H9 (cell line): ENCODE measurements around the gene ANXA3. TPM values are rescaled to one million over a fixed set of nuclear protein-coding genes. Genes with fewer than 3 reads are reported as not detected.

Source experiments
- DNase-seq: peaks from one replicate; pipeline ENCODE4 v3.0.0-alpha.2; 2017
- H2AFZ ChIP-seq: one replicate; pipeline ENCODE4 v1.6.1; 2013; ENCODE audit warnings: mild to moderate bottlenecking, low read length, control low read depth, moderate library complexity
- H2AK5ac ChIP-seq: 2 replicates; pipeline ENCODE4 v1.6.1; 2013; ENCODE audit warnings: low read length, control low read depth, mixed read lengths; ENCODE audit not compliant: insufficient read length
- H2BK120ac ChIP-seq: one replicate; pipeline ENCODE4 v1.6.1; 2013; ENCODE audit warnings: low read depth, mild to moderate bottlenecking, low read length, control low read depth, inconsistent platforms; ENCODE audit not compliant: poor library complexity, severe bottlenecking
- H2BK12ac ChIP-seq: 2 replicates; pipeline ENCODE4 v1.6.1; 2013; ENCODE audit warnings: low read length, control low read depth, mixed read lengths, low read depth; ENCODE audit not compliant: insufficient read length
- H2BK15ac ChIP-seq: 2 replicates; pipeline ENCODE4 v1.6.1; 2013; ENCODE audit warnings: low read depth, low read length, control low read depth
- H2BK20ac ChIP-seq: one replicate; pipeline ENCODE4 v1.6.1; 2013; ENCODE audit warnings: low read depth, mild to moderate bottlenecking, low read length, control low read depth, inconsistent platforms; ENCODE audit not compliant: poor library complexity, severe bottlenecking
- H2BK5ac ChIP-seq: 2 replicates; pipeline ENCODE4 v1.6.1; 2013; ENCODE audit warnings: low read length, control low read depth, mixed read lengths; ENCODE audit not compliant: insufficient read length
- H3K14ac ChIP-seq: 2 replicates; pipeline ENCODE4 v1.6.1; 2013; ENCODE audit warnings: low read length, control low read depth; ENCODE audit not compliant: insufficient read depth
- H3K18ac ChIP-seq: 2 replicates; pipeline ENCODE4 v1.6.1; 2013; ENCODE audit warnings: low read depth, mild to moderate bottlenecking, mixed read lengths, low read length, control low read depth; ENCODE audit not compliant: insufficient read length
- H3K23ac ChIP-seq: 2 replicates; pipeline ENCODE4 v1.6.1; 2013; ENCODE audit warnings: low read length, control low read depth, mixed read lengths, low read depth; ENCODE audit not compliant: insufficient read length
- H3K23me2 ChIP-seq: 2 replicates; pipeline ENCODE4 v1.6.1; 2013; ENCODE audit warnings: low read depth, mild to moderate bottlenecking, mixed read lengths, low read length, control low read depth; ENCODE audit not compliant: insufficient read length, poor library complexity, severe bottlenecking
- H3K27ac ChIP-seq: 2 replicates; pipeline ENCODE4 v1.5.1; 2013; ENCODE audit warnings: low read length, control low read depth, mixed read lengths, low read depth; ENCODE audit not compliant: insufficient read length
- H3K27me3 ChIP-seq: 2 replicates; pipeline ENCODE4 v1.6.1; 2013; ENCODE audit warnings: low read length, control low read depth, inconsistent platforms; ENCODE audit not compliant: insufficient read depth
- H3K4ac ChIP-seq: 2 replicates; pipeline ENCODE4 v1.6.1; 2013; ENCODE audit warnings: low read depth, mild to moderate bottlenecking, control low read depth, inconsistent platforms, low read length, moderate library complexity
- H3K4me1 ChIP-seq: 2 replicates; pipeline ENCODE4 v1.6.1; 2013; ENCODE audit warnings: low read length, control low read depth, inconsistent platforms; ENCODE audit not compliant: insufficient read depth
- H3K4me2 ChIP-seq: 2 replicates; pipeline ENCODE4 v1.6.1; 2013; ENCODE audit warnings: low read length, control low read depth, mixed read lengths; ENCODE audit not compliant: insufficient read length, insufficient read depth
- H3K56ac ChIP-seq: 2 replicates; pipeline ENCODE4 v1.6.1; 2013; ENCODE audit warnings: low read depth, mild to moderate bottlenecking, mixed read lengths, low read length, control low read depth; ENCODE audit not compliant: insufficient read length
- H3K79me1 ChIP-seq: 2 replicates; pipeline ENCODE4 v1.6.1; 2013; ENCODE audit warnings: low read depth, mild to moderate bottlenecking, moderate library complexity, low read length, control low read depth, inconsistent platforms; ENCODE audit not compliant: insufficient read depth, poor library complexity, severe bottlenecking
- H3K79me2 ChIP-seq: 2 replicates; pipeline ENCODE4 v1.6.1; 2013; ENCODE audit warnings: low read length, control low read depth, inconsistent platforms; ENCODE audit not compliant: insufficient read depth
- H3K9ac ChIP-seq: 2 replicates; pipeline ENCODE4 v1.6.1; 2013; ENCODE audit warnings: low read length, control low read depth, mixed read lengths; ENCODE audit not compliant: insufficient read length; ENCODE audit errors: extremely low read depth
- H3K9me3 ChIP-seq: one replicate; pipeline ENCODE4 v1.6.1; 2013; ENCODE audit warnings: low read depth, low read length, inconsistent platforms; ENCODE audit not compliant: control insufficient read depth
- H3T11ph ChIP-seq: one replicate; pipeline ENCODE4 v1.6.1; 2013; ENCODE audit warnings: mild to moderate bottlenecking, low read length, control low read depth, inconsistent platforms
- H4K20me1 ChIP-seq: one replicate; pipeline ENCODE4 v1.6.1; 2013; ENCODE audit not compliant: control insufficient read depth, insufficient read length, insufficient read depth
- H4K5ac ChIP-seq: 2 replicates; pipeline ENCODE4 v1.6.1; 2013; ENCODE audit warnings: low read depth, mild to moderate bottlenecking, mixed read lengths, low read length, control low read depth; ENCODE audit not compliant: insufficient read length
- H4K8ac ChIP-seq: replicated peaks from 2 replicates; pipeline ENCODE4 v1.6.1; 2013; ENCODE audit warnings: low read length, control low read depth, mixed read lengths, low read depth; ENCODE audit not compliant: insufficient read length
- H4K91ac ChIP-seq: 2 replicates; pipeline ENCODE4 v1.6.1; 2013; ENCODE audit warnings: low read depth, mild to moderate bottlenecking, moderate library complexity, mixed read lengths, low read length, control low read depth; ENCODE audit not compliant: insufficient read length
- H3K27ac Mint-ChIP-seq, 3 experiments: 2 replicates in 2 of 3; 3 replicates in 1 of 3; pipeline ENCODE4 v1.8.0; 2020 to 2021; ENCODE audit warnings: mixed read lengths in 3 of 3, mild to moderate bottlenecking in 1 of 3, moderate library complexity in 1 of 3
- H3K27me3 Mint-ChIP-seq: 2 replicates; pipeline ENCODE4 v1.8.0; 2021; ENCODE audit warnings: low read depth, mild to moderate bottlenecking, moderate library complexity, mixed read lengths
- H3K36me3 Mint-ChIP-seq, 3 experiments: 2 replicates in 2 of 3; 3 replicates in 1 of 3; pipeline ENCODE4 v1.8.0; 2020 to 2021; ENCODE audit warnings: low read depth in 3 of 3, mixed read lengths in 3 of 3; ENCODE audit not compliant: insufficient read depth in 1 of 3
- H3K4me1 Mint-ChIP-seq, 2 experiments: 2 replicates each; pipeline ENCODE4 v1.8.0; 2020; ENCODE audit warnings: mixed read lengths in 2 of 2
- H3K4me3 Mint-ChIP-seq, 2 experiments: 2 replicates in 1 of 2; 3 replicates in 1 of 2; pipeline ENCODE4 v1.8.0; 2020 to 2021; ENCODE audit warnings: mild to moderate bottlenecking in 2 of 2, mixed read lengths in 2 of 2, moderate library complexity in 1 of 2
- H3K9me3 Mint-ChIP-seq, 2 experiments: 2 replicates in 1 of 2; 3 replicates in 1 of 2; pipeline ENCODE4 v1.8.0; 2020; ENCODE audit warnings: mild to moderate bottlenecking in 2 of 2, mixed read lengths in 2 of 2, moderate library complexity in 1 of 2
- WGBS: extraction: QIAGEN DNeasy Blood & Tissue Kit; methylation state at CpG from one replicate; pipeline ENCODE4 v1.1.7; 2013; ENCODE audit warnings: missing lambda C conversion rate, low lambda C conversion rate, mixed read lengths; ENCODE audit not compliant: insufficient read length; ENCODE audit errors: extremely low coverage; 5-methylcytosine and 5-hydroxymethylcytosine counted together
- total RNA-seq: library from RNA; stranded (reverse); gene quantifications from 2 replicates; pipeline ENCODE4 v1.2.1, GENCODE V29; 2021
- TF ChIP-seq, protein P1 (sequence below): fragments of 200-600 bp; sonication (generic); conservative IDR thresholded peaks from 3 replicates; pipeline ENCODE4 v1.8.0; 2021; ENCODE audit warnings: antibody characterized with exemption, mild to moderate bottlenecking

Gene ANXA3
- total RNA-seq, 1 experiment from 2014 or later = 20.6 TPM

DNA sequence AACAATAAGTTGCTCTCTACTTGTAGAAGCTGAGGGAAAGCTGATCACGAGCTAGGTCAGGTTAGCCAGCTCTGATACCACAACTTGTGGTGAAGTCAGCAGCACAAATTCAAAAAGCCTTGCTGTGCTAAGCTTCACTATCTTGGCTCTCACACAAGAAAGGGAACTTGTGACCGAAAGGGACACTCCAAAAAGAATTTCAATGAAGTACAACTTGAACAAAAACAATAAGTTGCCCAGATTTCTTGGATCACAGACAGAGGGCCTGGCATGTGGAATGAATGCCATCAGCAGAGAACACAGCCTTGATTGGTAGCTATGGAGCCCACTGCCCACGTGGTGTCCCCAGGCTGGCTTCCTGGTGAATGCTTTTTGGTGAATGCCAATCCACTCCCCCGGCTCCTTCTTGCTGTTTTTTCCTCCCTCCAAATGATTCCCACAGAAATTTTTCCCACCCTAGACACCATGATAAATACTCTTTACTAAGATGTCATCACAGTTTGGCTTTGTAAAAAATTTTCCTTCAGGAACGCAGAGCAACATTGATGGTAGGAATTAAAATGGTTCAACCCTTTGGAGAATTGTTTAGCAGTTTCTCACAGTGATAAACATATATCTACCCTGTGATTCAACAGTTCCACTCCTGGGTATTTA, 82.6 kb downstream of the ANXA3 start:
- no peak overlapping the region for H4K5ac ChIP-seq
- H2BK5ac ChIP-seq = no peak overlapping the region
- no peak overlapping the region for H3K4me2 ChIP-seq
- H3K27ac ChIP-seq = no peak overlapping the region
- H3K56ac ChIP-seq = no peak overlapping the region
- no peaks in the 10 kb centered on the region for H4K20me1 ChIP-seq
- no peak overlapping the region for H2BK12ac ChIP-seq
- H2AFZ ChIP-seq = no peak overlapping the region
- H3K27me3 Mint-ChIP-seq = peaks cover 1% of the 10 kb centered on the region; the same call in 1 of the 2 replicates
- no peaks in the 10 kb centered on the region for H3K23me2 ChIP-seq
- H3K36me3 Mint-ChIP-seq = no peaks in the 10 kb centered on the region
- H3K4me1 Mint-ChIP-seq = peaks cover under 1 to 6% of the 10 kb centered on the region in 2 experiments
- H2BK20ac ChIP-seq = no peak overlapping the region
- no CpG with 5 or more reads among the region's 5 CpGs for WGBS
- H4K91ac ChIP-seq = no peak overlapping the region
- H2AK5ac ChIP-seq = no peak overlapping the region
- TF ChIP-seq, protein P1, sequence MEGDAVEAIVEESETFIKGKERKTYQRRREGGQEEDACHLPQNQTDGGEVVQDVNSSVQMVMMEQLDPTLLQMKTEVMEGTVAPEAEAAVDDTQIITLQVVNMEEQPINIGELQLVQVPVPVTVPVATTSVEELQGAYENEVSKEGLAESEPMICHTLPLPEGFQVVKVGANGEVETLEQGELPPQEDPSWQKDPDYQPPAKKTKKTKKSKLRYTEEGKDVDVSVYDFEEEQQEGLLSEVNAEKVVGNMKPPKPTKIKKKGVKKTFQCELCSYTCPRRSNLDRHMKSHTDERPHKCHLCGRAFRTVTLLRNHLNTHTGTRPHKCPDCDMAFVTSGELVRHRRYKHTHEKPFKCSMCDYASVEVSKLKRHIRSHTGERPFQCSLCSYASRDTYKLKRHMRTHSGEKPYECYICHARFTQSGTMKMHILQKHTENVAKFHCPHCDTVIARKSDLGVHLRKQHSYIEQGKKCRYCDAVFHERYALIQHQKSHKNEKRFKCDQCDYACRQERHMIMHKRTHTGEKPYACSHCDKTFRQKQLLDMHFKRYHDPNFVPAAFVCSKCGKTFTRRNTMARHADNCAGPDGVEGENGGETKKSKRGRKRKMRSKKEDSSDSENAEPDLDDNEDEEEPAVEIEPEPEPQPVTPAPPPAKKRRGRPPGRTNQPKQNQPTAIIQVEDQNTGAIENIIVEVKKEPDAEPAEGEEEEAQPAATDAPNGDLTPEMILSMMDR = no peak
- no peaks in the 10 kb centered on the region for H3K9me3 Mint-ChIP-seq
- no peak for DNase-seq
- H3K23ac ChIP-seq = no peak overlapping the region
- no peak overlapping the region for H2BK15ac ChIP-seq
- no peak overlapping the region for H3T11ph ChIP-seq
- H4K8ac ChIP-seq = no peak overlapping the region
- H3K27ac Mint-ChIP-seq = no peak overlapping the region
- no peaks in the 10 kb centered on the region for H3K27me3 ChIP-seq
- H3K79me2 ChIP-seq = no peaks in the 10 kb centered on the region
- no peak overlapping the region for H3K18ac ChIP-seq
- H3K79me1 ChIP-seq = no peaks in the 10 kb centered on the region
- H3K4me3 Mint-ChIP-seq = no peak overlapping the region
- H2BK120ac ChIP-seq = no peak overlapping the region
- no peak overlapping the region for H3K9ac ChIP-seq
- H3K4ac ChIP-seq = no peak overlapping the region
- no peaks in the 10 kb centered on the region for H3K9me3 ChIP-seq
- no peak overlapping the region for H3K14ac ChIP-seq
- H3K4me1 ChIP-seq = no peaks in the 10 kb centered on the region
